AG10803 (cell line): ENCODE results near the gene MZB1.

Experiments used
- DNase-seq: peaks from one replicate; pipeline ENCODE4 v3.0.0; 2010; ENCODE audit warnings: low read depth
- H3K4me3 ChIP-seq: 2 replicates; pipeline ENCODE4 v1.5.1; 2011; ENCODE audit warnings: mild to moderate bottlenecking, low read length, control low read depth
- CTCF ChIP-seq: conservative IDR thresholded peaks from 2 replicates; pipeline ENCODE4 v1.5.1; 2011; ENCODE audit warnings: mild to moderate bottlenecking, low read length, control low read depth, inconsistent platforms

The MZB1 gene

GRCh38 chr5:139416651-139417050 is 26.9 kb upstream of the MZB1 start:
- no peak overlapping the region for H3K4me3 ChIP-seq
- no peak for TF ChIP-seq CTCF
- no peak for DNase-seq

- no peak for DNase-seq
- no peak for TF ChIP-seq CTCF
- H3K4me3 ChIP-seq, result no peak overlapping the region
These were observed 26.2 kb upstream of the MZB1 start for GRCh38 chr5:139415869-139416268.

GRCh38 chr5:139415221-139415861 is 25.6 kb upstream of the MZB1 start:
- DNase-seq, result no peak
- no peak for TF ChIP-seq CTCF
- H3K4me3 ChIP-seq, result no peak overlapping the region

GRCh38 chr5:139414581-139415130 is 24.9 kb upstream of the MZB1 start:
- DNase-seq, result no peak
- no peak for TF ChIP-seq CTCF
- no peak overlapping the region for H3K4me3 ChIP-seq

GRCh38 chr5:139413963-139414362 is 24.2 kb upstream of the MZB1 start:
- TF ChIP-seq CTCF, result no peak
- H3K4me3 ChIP-seq, result no peak overlapping the region
- DNase-seq, result no peak

GRCh38 chr5:139413153-139413552 is 23.4 kb upstream of the MZB1 start:
- no peak for DNase-seq
- TF ChIP-seq CTCF, result no peak
- H3K4me3 ChIP-seq, result no peak overlapping the region

- H3K4me3 ChIP-seq, result no peak overlapping the region
- DNase-seq, result peak; percentile 58
- TF ChIP-seq CTCF, result no peak
These were observed 21.5 kb upstream of the MZB1 start for GRCh38 chr5:139410993-139411828.
